ENCODE data around the gene CCNK.

Gene CCNK

GRCh38 chr14:99540196-99541032 is 59.2 kb downstream of the CCNK start:
- no peaks in the 10 kb centered on the region for H3K79me2 ChIP-seq (ENCODE audit: control insufficient read depth, low read length)
- 0 out of 2 replicates have a peak, but pooled peaks cover 3% of the 10 kb centered on the region for H4K20me1 ChIP-seq (ENCODE audit: control insufficient read depth, insufficient read depth, low read depth, low read length)
- no peaks in the 10 kb centered on the region for H3K36me3 ChIP-seq (ENCODE audit: control insufficient read depth, low read length)
- no peak overlapping the region for H3K27ac ChIP-seq (ENCODE audit: low read depth, low read length)
- H3K9me3 ChIP-seq (ENCODE audit: control insufficient read depth, insufficient read depth, low read length) = no peaks in the 10 kb centered on the region
- TF ChIP-seq EZH2phosphoT487 (IDR thresholded peaks at IDR 0.05; ENCODE audit: borderline replicate concordance, low read length) = no peak
- TF ChIP-seq CTCF (IDR thresholded peaks at IDR 0.05; ENCODE audit: low read depth, low read length, poor library complexity, severe bottlenecking) = no peak
- no peaks in the 10 kb centered on the region for H3K27me3 ChIP-seq (ENCODE audit: control insufficient read depth, low read length)
- no peaks in the 10 kb centered on the region for H3F3A ChIP-seq (ENCODE audit: control insufficient read depth, insufficient read depth)
- no peak overlapping the region for H3K4me3 ChIP-seq (ENCODE audit: low read length)
- no peaks in the 10 kb centered on the region for H3K9me2 ChIP-seq (replicated peaks; ENCODE audit: control insufficient read depth, low read length)
- no peaks in the 10 kb centered on the region for H3K4me1 ChIP-seq (ENCODE audit: control insufficient read depth, low read length)
- no peak overlapping the region for H3K4me2 ChIP-seq (ENCODE audit: low read length)

GRCh38 chr14:99541211-99541610 is 60.0 kb downstream of the CCNK start:
- Histone ChIP-seq H3K4me2 (ENCODE audit: low read length) (no peak overlapping the region), H4K20me1 (ENCODE audit: control insufficient read depth, insufficient read depth, low read depth, low read length) (0 out of 2 replicates have a peak, but pooled peaks cover 3% of the 10 kb centered on the region), H3K27ac (ENCODE audit: low read depth, low read length) (no peak overlapping the region), H3K27me3 (ENCODE audit: control insufficient read depth, low read length) (no peaks in the 10 kb centered on the region), H3K9me3 (ENCODE audit: control insufficient read depth, insufficient read depth, low read length) (no peaks in the 10 kb centered on the region), H3K9me2 (replicated peaks; ENCODE audit: control insufficient read depth, low read length) (no peaks in the 10 kb centered on the region), H3K36me3 (ENCODE audit: control insufficient read depth, low read length) (no peaks in the 10 kb centered on the region), H3K4me3 (ENCODE audit: low read length) (no peak overlapping the region), H3K4me1 (ENCODE audit: control insufficient read depth, low read length) (no peaks in the 10 kb centered on the region), H3F3A (ENCODE audit: control insufficient read depth, insufficient read depth) (no peaks in the 10 kb centered on the region), H3K79me2 (ENCODE audit: control insufficient read depth, low read length) (no peaks in the 10 kb centered on the region)
- TF ChIP-seq CTCF (IDR thresholded peaks at IDR 0.05; ENCODE audit: low read depth, low read length, poor library complexity, severe bottlenecking) = no peak
- TF ChIP-seq EZH2phosphoT487 (IDR thresholded peaks at IDR 0.05; ENCODE audit: borderline replicate concordance, low read length) = no peak

GRCh38 chr14:99541677-99542470 is 60.7 kb downstream of the CCNK start:
- no peak overlapping the region for H3K4me2 ChIP-seq (ENCODE audit: low read length)
- H3K79me2 ChIP-seq (ENCODE audit: control insufficient read depth, low read length) = no peaks in the 10 kb centered on the region
- H4K20me1 ChIP-seq (ENCODE audit: control insufficient read depth, insufficient read depth, low read depth, low read length) = 0 out of 2 replicates have a peak, but pooled peaks cover 3% of the 10 kb centered on the region
- H3K9me3 ChIP-seq (ENCODE audit: control insufficient read depth, insufficient read depth, low read length) = no peaks in the 10 kb centered on the region
- no peaks in the 10 kb centered on the region for H3K36me3 ChIP-seq (ENCODE audit: control insufficient read depth, low read length)
- TF ChIP-seq EZH2phosphoT487 (IDR thresholded peaks at IDR 0.05; ENCODE audit: borderline replicate concordance, low read length) = no peak
- no peak for TF ChIP-seq CTCF (IDR thresholded peaks at IDR 0.05; ENCODE audit: low read depth, low read length, poor library complexity, severe bottlenecking)
- H3F3A ChIP-seq (ENCODE audit: control insufficient read depth, insufficient read depth) = no peaks in the 10 kb centered on the region
- no peaks in the 10 kb centered on the region for H3K4me1 ChIP-seq (ENCODE audit: control insufficient read depth, low read length)
- H3K27ac ChIP-seq (ENCODE audit: low read depth, low read length) = no peak overlapping the region
- no peaks in the 10 kb centered on the region for H3K9me2 ChIP-seq (replicated peaks; ENCODE audit: control insufficient read depth, low read length)
- H3K27me3 ChIP-seq (ENCODE audit: control insufficient read depth, low read length) = no peaks in the 10 kb centered on the region
- H3K4me3 ChIP-seq (ENCODE audit: low read length) = no peak overlapping the region
